Measurements from ENCODE around the gene SAMHD1. TPM values are rescaled to one million over a fixed set of nuclear protein-coding genes. Genes with fewer than 3 reads are reported as not detected.
"Not testable (repeated sequence)": the region's sequence is repeated elsewhere in the genome, so short reads cannot be mapped to it uniquely, and the experiment has no call there.

Gene SAMHD1
- total and polyA plus RNA-seq, 2 experiments from 2014 or later = 7.3 to 10.3 TPM

GRCh38 chr20:36974660-36975059 lies 23.2 kb upstream of the SAMHD1 start:
- Histone ChIP-seq H3K4me3 (no peak overlapping the region), H3K36me3 (no peaks in the 10 kb centered on the region), H3K27ac (no peak overlapping the region), H3K4me1 (ENCODE audit: low read depth) (no peaks in the 10 kb centered on the region), H3K27me3 (no peaks in the 10 kb centered on the region), H3K9me3 (ENCODE audit: low read depth) (no peaks in the 10 kb centered on the region)
- no peak for TF ChIP-seq CTCF (IDR thresholded peaks at IDR 0.05; ENCODE audit: low read depth, low read length)
- DNase-seq (ENCODE audit: low read depth in 1 of 2, low spot score in 1 of 2) = no peak

GRCh38 chr20:36971103-36971502 lies 19.6 kb upstream of the SAMHD1 start:
- Histone ChIP-seq H3K4me1 (ENCODE audit: low read depth) (no peaks in the 10 kb centered on the region), H3K27ac (no peak overlapping the region), H3K36me3 (no peaks in the 10 kb centered on the region), H3K9me3 (ENCODE audit: low read depth) (no peaks in the 10 kb centered on the region), H3K27me3 (no peaks in the 10 kb centered on the region), H3K4me3 (no peak overlapping the region)
- no peak for DNase-seq (ENCODE audit: low read depth in 1 of 2, low spot score in 1 of 2)
- TF ChIP-seq CTCF (IDR thresholded peaks at IDR 0.05; ENCODE audit: low read depth, low read length) = no peak

GRCh38 chr20:36969478-36970186 lies 18.1 kb upstream of the SAMHD1 start:
- no peak overlapping the region for H3K4me3 ChIP-seq
- H3K36me3 ChIP-seq = no peaks in the 10 kb centered on the region
- TF ChIP-seq CTCF (IDR thresholded peaks at IDR 0.05; ENCODE audit: low read depth, low read length) = no peak
- H3K4me1 ChIP-seq (ENCODE audit: low read depth) = no peaks in the 10 kb centered on the region
- H3K9me3 ChIP-seq (ENCODE audit: low read depth) = no peaks in the 10 kb centered on the region
- no peak for DNase-seq (ENCODE audit: low read depth in 1 of 2, low spot score in 1 of 2)
- no peak overlapping the region for H3K27ac ChIP-seq
- no peaks in the 10 kb centered on the region for H3K27me3 ChIP-seq

GRCh38 chr20:36969051-36969450 lies 17.5 kb upstream of the SAMHD1 start:
- no peak for DNase-seq (ENCODE audit: low read depth in 1 of 2, low spot score in 1 of 2)
- no peak overlapping the region for H3K4me3 ChIP-seq
- TF ChIP-seq CTCF (IDR thresholded peaks at IDR 0.05; ENCODE audit: low read depth, low read length) = no peak
- H3K9me3 ChIP-seq (ENCODE audit: low read depth) = no peaks in the 10 kb centered on the region
- no peak overlapping the region for H3K27ac ChIP-seq
- H3K27me3 ChIP-seq = no peaks in the 10 kb centered on the region
- H3K36me3 ChIP-seq = no peaks in the 10 kb centered on the region
- H3K4me1 ChIP-seq (ENCODE audit: low read depth) = no peaks in the 10 kb centered on the region

- H3K4me1 ChIP-seq (ENCODE audit: low read depth) = no peaks in the 10 kb centered on the region
- no peak overlapping the region for H3K4me3 ChIP-seq
These were observed 16.1 kb upstream of the SAMHD1 start for GRCh38 chr20:36967636-36968035.

GRCh38 chr20:36966965-36967364 lies 15.5 kb upstream of the SAMHD1 start:
- H3K27me3 ChIP-seq; H3K27ac ChIP-seq; H3K36me3 ChIP-seq; H3K9me3 ChIP-seq (ENCODE audit: low read depth); H3K4me1 ChIP-seq (ENCODE audit: low read depth); H3K4me3 ChIP-seq; DNase-seq (ENCODE audit: low read depth in 1 of 2, low spot score in 1 of 2): not testable (repeated sequence)

More at GRCh38 chr20:36967636-36968035, 16.1 kb upstream of the SAMHD1 start:
- Histone ChIP-seq H3K36me3 (no peaks in the 10 kb centered on the region), H3K27me3 (no peaks in the 10 kb centered on the region), H3K27ac (no peak overlapping the region), H3K9me3 (ENCODE audit: low read depth) (no peaks in the 10 kb centered on the region)
- no peak for DNase-seq (ENCODE audit: low read depth in 1 of 2, low spot score in 1 of 2)
- TF ChIP-seq CTCF (IDR thresholded peaks at IDR 0.05; ENCODE audit: low read depth, low read length) = no peak

- not testable (repeated sequence) for DNase-seq (ENCODE audit: low read depth in 1 of 2, low spot score in 1 of 2); H3K4me1 ChIP-seq (ENCODE audit: low read depth); H3K27ac ChIP-seq; H3K36me3 ChIP-seq; H3K27me3 ChIP-seq; H3K9me3 ChIP-seq (ENCODE audit: low read depth); H3K4me3 ChIP-seq
These were observed 10.9 kb upstream of the SAMHD1 start for GRCh38 chr20:36962354-36962941.
